HL-60 (cell line): ENCODE data around the gene SLC35C1.

Experiments
- DNase-seq, 2 experiments: peaks; one replicate each; pipeline ENCODE4 v3.0.0-alpha.2; 2010 to 2020; ENCODE audit warnings: low read depth in 1 of 2, low spot score in 1 of 2
- H3K27ac ChIP-seq: fragments of 250-450 bp; sonication (Bioruptor Pico); replicated peaks from 2 replicates; pipeline ENCODE4 v1.5.1; 2020; ENCODE audit warnings: mild to moderate bottlenecking, moderate library complexity
- H3K27me3 ChIP-seq: fragments of 250-450 bp; sonication (Bioruptor Pico); 2 replicates; pipeline ENCODE4 v1.5.1; 2021; ENCODE audit warnings: mild to moderate bottlenecking, moderate library complexity; ENCODE audit not compliant: insufficient read depth, poor library complexity, severe bottlenecking
- H3K4me3 ChIP-seq: replicated peaks from 2 replicates; pipeline ENCODE4 v1.5.1; 2011; ENCODE audit warnings: mild to moderate bottlenecking, control low read depth, low read length; ENCODE audit not compliant: insufficient read depth
- CTCF ChIP-seq: IDR thresholded peaks from one replicate; pipeline ENCODE4 v1.5.1; 2011; ENCODE audit warnings: low read length, control low read depth, inconsistent platforms; ENCODE audit not compliant: insufficient read depth
- GABPA ChIP-seq: IDR thresholded peaks from 2 replicates; pipeline ENCODE4 v1.6.1; 2012; ENCODE audit warnings: low read depth
- POLR2AphosphoS5 ChIP-seq: IDR thresholded peaks from 2 replicates; pipeline ENCODE4 v1.6.1; 2012; ENCODE audit warnings: low read depth
- REST ChIP-seq: IDR thresholded peaks from 2 replicates; pipeline ENCODE4 v1.6.1; 2012; ENCODE audit warnings: low read depth; ENCODE audit not compliant: insufficient replicate concordance
- SPI1 ChIP-seq: IDR thresholded peaks from 2 replicates; pipeline ENCODE4 v1.6.1; 2012; ENCODE audit warnings: low read depth, mild to moderate bottlenecking, borderline replicate concordance

Gene SLC35C1

DNA sequence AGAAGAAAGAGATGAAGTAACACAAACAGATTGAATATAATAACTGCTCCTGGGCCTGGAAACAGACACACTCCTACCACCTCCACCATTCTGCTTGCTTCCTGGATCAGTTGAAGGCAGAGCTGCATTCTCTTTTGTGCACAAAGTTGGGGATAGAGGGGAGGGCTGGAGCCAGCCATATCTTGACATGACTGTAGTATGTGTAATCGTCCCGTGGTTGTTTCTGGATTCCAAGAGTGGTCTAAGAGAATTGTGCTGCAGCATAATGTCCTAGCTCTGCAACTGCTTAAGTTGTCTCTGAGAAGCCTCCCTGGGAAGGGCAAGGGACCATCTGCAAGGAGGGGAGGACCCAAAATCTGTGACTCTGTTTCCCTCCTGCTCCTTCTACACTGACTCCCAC, 45.5 kb downstream of the SLC35C1 start:
- Histone ChIP-seq H3K4me3 (no peak overlapping the region), H3K27me3 (no peaks in the 10 kb centered on the region), H3K27ac (no peak overlapping the region)
- TF ChIP-seq POLR2AphosphoS5: no peak
- no peak for DNase-seq

DNA sequence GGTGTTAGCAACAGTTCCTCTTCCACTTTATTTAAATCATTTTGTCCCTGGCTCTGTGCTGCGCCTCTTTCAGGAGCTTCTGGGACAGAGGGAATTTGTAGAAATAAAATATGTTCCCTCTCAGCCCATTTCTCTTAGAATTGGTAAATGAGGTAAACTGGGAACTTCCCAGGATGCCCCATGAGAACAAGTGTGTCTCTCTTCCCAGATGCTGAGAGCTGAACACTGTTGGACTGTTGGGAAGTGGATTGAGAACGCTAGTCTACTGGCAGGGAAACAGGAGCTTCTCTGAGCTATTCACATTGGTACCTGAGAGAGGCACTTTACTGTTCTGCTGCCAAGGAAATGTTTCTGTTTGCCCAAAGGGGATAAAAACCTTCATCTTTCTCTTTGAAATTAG, 46.3 kb downstream of the SLC35C1 start:
- TF ChIP-seq POLR2AphosphoS5 (no peak), SPI1 (no peak), GABPA (no peak), CTCF (no peak)
- Histone ChIP-seq H3K4me3 (no peak overlapping the region), H3K27me3 (no peaks in the 10 kb centered on the region), H3K27ac (no peak overlapping the region)
- no peak for DNase-seq

GRCh38 chr11:45852018-45852711, 47.2 kb downstream of the SLC35C1 start:
- no peak for TF ChIP-seq REST
- TF ChIP-seq POLR2AphosphoS5: no peak
- TF ChIP-seq SPI1: no peak
- TF ChIP-seq GABPA: no peak
- TF ChIP-seq CTCF: no peak
- no peak for DNase-seq
- Histone ChIP-seq H3K27me3 (no peaks in the 10 kb centered on the region), H3K4me3 (no peak overlapping the region), H3K27ac (no peak overlapping the region)

GRCh38 chr11:45852712-45853101, 47.8 kb downstream of the SLC35C1 start:
- no peak overlapping the region for H3K27ac ChIP-seq
- H3K4me3 ChIP-seq: no peak overlapping the region
- no peak for DNase-seq
- H3K27me3 ChIP-seq: no peaks in the 10 kb centered on the region
- no peak for TF ChIP-seq GABPA
- TF ChIP-seq CTCF: no peak
- no peak for TF ChIP-seq SPI1
- no peak for TF ChIP-seq POLR2AphosphoS5
- TF ChIP-seq REST: no peak
